HEK293 (cell line): ENCODE results near the gene BORCS5.

Experiments used
- CTCF ChIA-PET: fragments of 350-600 bp; formaldehyde crosslinking; extraction: SDS; loops from one replicate; lab custom pipeline; 2021; ENCODE audit warnings: antibody characterized with exemption; lab: Yijun Ruan, JAX
- POLR2A ChIA-PET: fragments of 300-600 bp; formaldehyde crosslinking; extraction: SDS; loops from one replicate; lab custom pipeline; 2020; ENCODE audit warnings: antibody characterized with exemption, inconsistent platforms; lab: Yijun Ruan, JAX
- H3K27ac ChIP-seq: fragments of 200-500 bp; sonication (Bioruptor generic); 2 replicates; pipeline ENCODE4 v1.5.1; 2014; ENCODE audit warnings: low read depth, low read length, control low read depth, inconsistent platforms; ENCODE audit errors: extremely low read depth
- H3K36me3 ChIP-seq, 2 experiments: fragments of 200-500 bp in 1 of 2; sonication (Bioruptor generic) in 1 of 2; 1 replicate in 1 of 2; 2 replicates in 1 of 2; pipeline ENCODE4 v1.5.1; 2014 to 2017; ENCODE audit warnings: inconsistent platforms in 2 of 2, low read length in 2 of 2; ENCODE audit not compliant: control insufficient read depth in 2 of 2, insufficient read depth in 1 of 2
- H3K4me1 ChIP-seq: fragments of 200-500 bp; sonication (Bioruptor generic); 2 replicates; pipeline ENCODE4 v1.5.1; 2014; ENCODE audit warnings: mild to moderate bottlenecking, low read length, inconsistent platforms; ENCODE audit not compliant: control insufficient read depth, insufficient read depth
- H3K4me3 ChIP-seq: 2 replicates; pipeline ENCODE4 v1.5.1; 2011; ENCODE audit warnings: low read depth, mild to moderate bottlenecking, control low read depth, low read length, moderate library complexity
- H3K9me3 ChIP-seq: fragments of 200-500 bp; sonication (Bioruptor generic); 2 replicates; pipeline ENCODE4 v1.5.1; 2014; ENCODE audit warnings: low read depth, low read length, inconsistent platforms; ENCODE audit not compliant: control insufficient read depth, insufficient read depth
- PRDM4 ChIP-seq: fragments of 450-650 bp; formaldehyde crosslinking; IDR thresholded peaks from 2 replicates; pipeline ENCODE4 v1.5.1; 2017; ENCODE audit warnings: missing biosample characterization, missing genetic modification characterization
- ZBTB10 ChIP-seq: fragments of 450-650 bp; formaldehyde crosslinking; IDR thresholded peaks from 2 replicates; pipeline ENCODE4 v1.5.1; 2016; ENCODE audit warnings: missing biosample characterization, missing genetic modification characterization
- ZBTB26 ChIP-seq: fragments of 450-650 bp; formaldehyde crosslinking; optimal IDR thresholded peaks from 2 replicates; pipeline ENCODE3; 2016; ENCODE audit warnings: missing biosample characterization, mild to moderate bottlenecking, missing genetic modification characterization
- ZNF211 ChIP-seq: fragments of 450-650 bp; formaldehyde crosslinking; IDR thresholded peaks from 2 replicates; pipeline ENCODE4 v1.5.1; 2016; ENCODE audit warnings: low read depth, missing biosample characterization, missing genetic modification characterization
- ZNF223 ChIP-seq: fragments of 450-650 bp; formaldehyde crosslinking; IDR thresholded peaks from 2 replicates; pipeline ENCODE4 v1.5.1; 2016; ENCODE audit warnings: missing biosample characterization, missing genetic modification characterization
- ZNF280C ChIP-seq: fragments of 450-650 bp; formaldehyde crosslinking; IDR thresholded peaks from 2 replicates; pipeline ENCODE4 v1.5.1; 2016; ENCODE audit warnings: missing biosample characterization, missing genetic modification characterization
- ZNF302 ChIP-seq: fragments of 450-650 bp; formaldehyde crosslinking; IDR thresholded peaks from 2 replicates; pipeline ENCODE4 v1.5.1; 2016; ENCODE audit warnings: missing biosample characterization, missing genetic modification characterization, low read depth
- ZNF404 ChIP-seq: fragments of 450-650 bp; formaldehyde crosslinking; IDR thresholded peaks from 2 replicates; pipeline ENCODE4 v1.5.1; 2017; ENCODE audit warnings: missing biosample characterization, missing genetic modification characterization
- ZNF561 ChIP-seq: fragments of 450-650 bp; IDR thresholded peaks from 2 replicates; pipeline ENCODE4 v1.5.1; 2018; ENCODE audit warnings: missing biosample characterization, missing genetic modification characterization, borderline replicate concordance
- ZNF580 ChIP-seq: fragments of 450-650 bp; formaldehyde crosslinking; IDR thresholded peaks from 2 replicates; pipeline ENCODE4 v1.5.1; 2016; ENCODE audit warnings: missing biosample characterization, missing genetic modification characterization
- ZNF768 ChIP-seq: fragments of 450-650 bp; formaldehyde crosslinking; IDR thresholded peaks from 2 replicates; pipeline ENCODE4 v1.5.1; 2018; ENCODE audit warnings: missing biosample characterization, mild to moderate bottlenecking, missing genetic modification characterization
- ZNF830 ChIP-seq: fragments of 450-650 bp; IDR thresholded peaks from 2 replicates; pipeline ENCODE4 v1.5.0; 2018; ENCODE audit warnings: missing biosample characterization, missing genetic modification characterization, low read depth, mild to moderate bottlenecking, moderate library complexity

BORCS5 gene

GRCh38 chr12:12440784-12441428 is 84.0 kb downstream of the BORCS5 start:
- no peak overlapping the region for H3K4me3 ChIP-seq
- peaks cover 0 to 4% of the 10 kb centered on the region in 2 experiments; a peak in 2 of 3 replicates for H3K36me3 ChIP-seq
- no peak overlapping the region for H3K27ac ChIP-seq
- TF ChIP-seq ZBTB26 (tag by site-specific recombination): no peak
- CTCF ChIA-PET: no interaction called here
- no peaks in the 10 kb centered on the region for H3K9me3 ChIP-seq
- H3K4me1 ChIP-seq: no peaks in the 10 kb centered on the region
- POLR2A ChIA-PET: no interaction called here

GRCh38 chr12:12441429-12441807 is 84.5 kb downstream of the BORCS5 start:
- H3K9me3 ChIP-seq: no peaks in the 10 kb centered on the region
- CTCF ChIA-PET: interaction anchor here (0.6 kb wide), 1 partner anchor 11 kb away, joined by 3 read pairs; no protein-coding TSS in a partner anchor
- TF ChIP-seq ZNF302 (tag by site-specific recombination) (no peak), ZNF404 (no peak), ZNF580 (tag by site-specific recombination) (no peak), ZNF280C (no peak), ZNF830 (no peak), ZNF211 (tag by site-specific recombination) (no peak), ZNF561 (no peak), ZNF223 (tag by site-specific recombination) (no peak), PRDM4 (no peak), ZBTB10 (no peak), ZNF768 (tag by site-specific recombination) (no peak)
- TF ChIP-seq, all 188 proteins: peak for 0
- H3K4me1 ChIP-seq: no peaks in the 10 kb centered on the region
- H3K36me3 ChIP-seq: peaks cover 0 to 3% of the 10 kb centered on the region in 2 experiments; a peak in 2 of 3 replicates
- POLR2A ChIA-PET: no interaction called here
- H3K4me3 ChIP-seq: no peak overlapping the region
- H3K27ac ChIP-seq: no peak overlapping the region
